Measurements from ENCODE around the gene COA7. TPM values are rescaled to one million over a fixed set of nuclear protein-coding genes. Genes with fewer than 3 reads are reported as not detected.
"Not testable (repeated sequence)": the region's sequence is repeated elsewhere in the genome, so short reads cannot be mapped to it uniquely, and the experiment has no call there.

The COA7 gene
- total RNA-seq, 1 donor from 2014 or later, result 14.4 TPM

- DNase-seq, result no peak
- H3K4me3 ChIP-seq, result no peak overlapping the region
- peaks cover 28% of the 10 kb centered on the region for H3K4me1 ChIP-seq
- no peaks in the 10 kb centered on the region for H3K36me3 ChIP-seq
- H3K27ac ChIP-seq, result no peak overlapping the region
- no peaks in the 10 kb centered on the region for H3K27me3 ChIP-seq (ENCODE audit: low read depth)
- no peak for ATAC-seq
- H3K9me3 ChIP-seq, result no peaks in the 10 kb centered on the region
- intact Hi-C loops (cut with DNase I), result no loop called here
- no peak for TF ChIP-seq CTCF (IDR thresholded peaks at IDR 0.05)
Measured at GRCh38 chr1:52738893-52739292, 40.7 kb upstream of the COA7 start.

- no peaks in the 10 kb centered on the region for H3K36me3 ChIP-seq
- H3K9me3 ChIP-seq, result no peaks in the 10 kb centered on the region
- H3K27ac ChIP-seq, result peak overlapping the region; percentile 24
- H3K4me1 ChIP-seq, result peaks cover 28% of the 10 kb centered on the region
- intact Hi-C loops (cut with DNase I), result no loop called here
- no peak overlapping the region for H3K4me3 ChIP-seq
- TF ChIP-seq CTCF (IDR thresholded peaks at IDR 0.05), result no peak
- ATAC-seq (peak in 1 of 2 donors; percentile 32), DNase-seq (no peak)
- H3K27me3 ChIP-seq (ENCODE audit: low read depth), result no peaks in the 10 kb centered on the region
Measured at GRCh38 chr1:52738148-52738547, 40.0 kb upstream of the COA7 start.

- peaks cover 20% of the 10 kb centered on the region for H3K4me1 ChIP-seq
- H3K9me3 ChIP-seq; H3K27me3 ChIP-seq (ENCODE audit: low read depth); ATAC-seq; H3K36me3 ChIP-seq; DNase-seq; H3K4me3 ChIP-seq; H3K27ac ChIP-seq; intact Hi-C loops (cut with DNase I): not testable (repeated sequence)
Measured at GRCh38 chr1:52735371-52735770, 37.2 kb upstream of the COA7 start.

GRCh38 chr1:52733368-52733767, 35.2 kb upstream of the COA7 start:
- Histone ChIP-seq H3K4me3 (no peak overlapping the region), H3K36me3 (peaks cover 5% of the 10 kb centered on the region), H3K9me3 (no peaks in the 10 kb centered on the region), H3K27me3 (ENCODE audit: low read depth) (no peaks in the 10 kb centered on the region), H3K4me1 (peaks cover 15% of the 10 kb centered on the region), H3K27ac (no peak overlapping the region)
- no peak for TF ChIP-seq CTCF (IDR thresholded peaks at IDR 0.05)
- ATAC-seq (no peak), DNase-seq (no peak)
- intact Hi-C loops (cut with DNase I), result no loop called here

- Histone ChIP-seq H3K4me1 (peaks cover 17% of the 10 kb centered on the region), H3K27me3 (ENCODE audit: low read depth) (no peaks in the 10 kb centered on the region), H3K36me3 (peaks cover 5% of the 10 kb centered on the region), H3K4me3 (peak overlapping the region; percentile 94), H3K9me3 (no peaks in the 10 kb centered on the region), H3K27ac (no peak overlapping the region)
- no peak for ATAC-seq
- intact Hi-C loops (cut with DNase I), result no loop called here
- no peak for TF ChIP-seq CTCF (IDR thresholded peaks at IDR 0.05)
- no peak for DNase-seq
Measured at GRCh38 chr1:52727956-52728656, 30.0 kb upstream of the COA7 start.

GRCh38 chr1:52727114-52727586, 29.0 kb upstream of the COA7 start:
- intact Hi-C loops (cut with DNase I), result no loop called here
- TF ChIP-seq CTCF (IDR thresholded peaks at IDR 0.05), result no peak
- DNase-seq (no peak), ATAC-seq (peak in 1 of 2 donors; percentile 39)
- H3K4me3 ChIP-seq, result peak overlapping the region; percentile 94
- peak overlapping the region; percentile 91 for H3K27ac ChIP-seq
- no peaks in the 10 kb centered on the region for H3K27me3 ChIP-seq (ENCODE audit: low read depth)
- peaks cover 5% of the 10 kb centered on the region for H3K36me3 ChIP-seq
- H3K9me3 ChIP-seq, result no peaks in the 10 kb centered on the region
- peaks cover 17% of the 10 kb centered on the region for H3K4me1 ChIP-seq

Data from lower lobe of right lung (tissue), 2 donors.